Measurements from ENCODE around the gene MIA3. TPM values are rescaled to one million over a fixed set of nuclear protein-coding genes. Genes with fewer than 3 reads are reported as not detected.

MIA3 gene
- total and polyA plus RNA-seq, 9 of the 15 experiments (the other 6 are each of a cell fraction or from before 2014, with no cell fraction given), result 21.6 to 89.4 (median 40.8) TPM

DNA sequence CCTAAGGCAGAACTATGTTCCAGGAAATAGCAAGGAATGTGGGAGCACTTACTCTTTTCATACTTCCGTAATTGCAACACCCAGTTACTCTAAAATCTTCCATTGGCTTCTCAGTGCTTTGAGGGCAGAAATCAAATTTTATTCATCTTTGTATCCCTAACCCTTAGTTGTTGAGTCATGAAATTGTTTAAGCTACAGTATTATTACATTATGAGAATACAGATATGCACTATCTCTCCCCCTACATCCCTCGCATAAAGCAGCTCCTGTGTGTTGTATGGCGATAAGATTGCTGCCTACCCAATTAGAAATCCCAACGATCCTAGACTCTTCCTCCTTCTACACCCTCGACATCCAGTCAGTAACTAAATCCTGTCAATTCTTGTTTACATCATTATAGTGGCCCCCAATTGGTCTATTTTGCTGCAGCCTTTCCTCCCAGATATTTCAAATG lies 91.8 kb downstream of the MIA3 start (continued):
- TF ChIP-seq ZNF431 (CRISPR knock-in tag; IDR thresholded peaks at IDR 0.05), result no peak
- TF ChIP-seq ATF7 (IDR thresholded peaks at IDR 0.05), result peak; percentile 30; the same call in 1 of the 2 replicates
- no peak for TF ChIP-seq ILF3 (IDR thresholded peaks at IDR 0.05; ENCODE audit: borderline replicate concordance)
- TF ChIP-seq FOSL1 (tag; conservative IDR thresholded peaks at IDR 0.05), result peak; percentile 72
- no peak for TF ChIP-seq TAF15 (IDR thresholded peaks at IDR 0.05; ENCODE audit: low read depth, low read length)
- no peak for TF ChIP-seq MCM2 (IDR thresholded peaks at IDR 0.05; ENCODE audit: low read depth)
- TF ChIP-seq, protein P1, sequence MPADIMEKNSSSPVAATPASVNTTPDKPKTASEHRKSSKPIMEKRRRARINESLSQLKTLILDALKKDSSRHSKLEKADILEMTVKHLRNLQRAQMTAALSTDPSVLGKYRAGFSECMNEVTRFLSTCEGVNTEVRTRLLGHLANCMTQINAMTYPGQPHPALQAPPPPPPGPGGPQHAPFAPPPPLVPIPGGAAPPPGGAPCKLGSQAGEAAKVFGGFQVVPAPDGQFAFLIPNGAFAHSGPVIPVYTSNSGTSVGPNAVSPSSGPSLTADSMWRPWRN (IDR thresholded peaks at IDR 0.05; ENCODE audit: low read depth), result peak; percentile 97
- TF ChIP-seq, protein P2, sequence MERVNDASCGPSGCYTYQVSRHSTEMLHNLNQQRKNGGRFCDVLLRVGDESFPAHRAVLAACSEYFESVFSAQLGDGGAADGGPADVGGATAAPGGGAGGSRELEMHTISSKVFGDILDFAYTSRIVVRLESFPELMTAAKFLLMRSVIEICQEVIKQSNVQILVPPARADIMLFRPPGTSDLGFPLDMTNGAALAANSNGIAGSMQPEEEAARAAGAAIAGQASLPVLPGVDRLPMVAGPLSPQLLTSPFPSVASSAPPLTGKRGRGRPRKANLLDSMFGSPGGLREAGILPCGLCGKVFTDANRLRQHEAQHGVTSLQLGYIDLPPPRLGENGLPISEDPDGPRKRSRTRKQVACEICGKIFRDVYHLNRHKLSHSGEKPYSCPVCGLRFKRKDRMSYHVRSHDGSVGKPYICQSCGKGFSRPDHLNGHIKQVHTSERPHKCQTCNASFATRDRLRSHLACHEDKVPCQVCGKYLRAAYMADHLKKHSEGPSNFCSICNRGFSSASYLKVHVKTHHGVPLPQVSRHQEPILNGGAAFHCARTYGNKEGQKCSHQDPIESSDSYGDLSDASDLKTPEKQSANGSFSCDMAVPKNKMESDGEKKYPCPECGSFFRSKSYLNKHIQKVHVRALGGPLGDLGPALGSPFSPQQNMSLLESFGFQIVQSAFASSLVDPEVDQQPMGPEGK (CRISPR knock-in tag; IDR thresholded peaks at IDR 0.05; ENCODE audit: borderline replicate concordance), result no peak
- TF ChIP-seq MCM3 (IDR thresholded peaks at IDR 0.05), result no peak
- TF ChIP-seq BRF1 (IDR thresholded peaks at IDR 0.05; ENCODE audit: borderline replicate concordance, extremely low read depth, insufficient read length), result no peak
- TF ChIP-seq ZFP36 (IDR thresholded peaks at IDR 0.05; ENCODE audit: low read depth, low read length, partially characterized antibody), result no peak
- peak; percentile 85 for TF ChIP-seq SMARCA4 (IDR thresholded peaks at IDR 0.05)
- no peak for TF ChIP-seq ZNF696 (CRISPR knock-in tag; conservative IDR thresholded peaks at IDR 0.05)
- no peak for TF ChIP-seq PCBP2 (IDR thresholded peaks at IDR 0.05; ENCODE audit: low read depth, low read length, poor library complexity, severe bottlenecking)
- TF ChIP-seq JUNB (CRISPR knock-in tag; conservative IDR thresholded peaks at IDR 0.05), result no peak
- peak; percentile 81; the same call in 1 of the 2 replicates for TF ChIP-seq CC2D1A (IDR thresholded peaks at IDR 0.05)
- TF ChIP-seq KLF10 (CRISPR knock-in tag; IDR thresholded peaks at IDR 0.05), result no peak
- peak; percentile 88 for TF ChIP-seq STAT5A (IDR thresholded peaks at IDR 0.05; ENCODE audit: borderline replicate concordance, low read length)
- no peak for TF ChIP-seq XRCC5 (IDR thresholded peaks at IDR 0.05; ENCODE audit: low read depth, low read length)
- no peak for TF ChIP-seq ZNF717 (CRISPR knock-in tag; IDR thresholded peaks at IDR 0.05)
- no peak for TF ChIP-seq ARID2 (IDR thresholded peaks at IDR 0.05)
- no peak for TF ChIP-seq MEF2D (tag; conservative IDR thresholded peaks at IDR 0.05; ENCODE audit: low read depth)
- 0 out of 2 replicates have a peak, but pooled peaks have one; percentile 25 for TF ChIP-seq PHF21A (IDR thresholded peaks at IDR 0.05; ENCODE audit: borderline replicate concordance, low read depth)
- TF ChIP-seq HEY1 (CRISPR knock-in tag; IDR thresholded peaks at IDR 0.05; ENCODE audit: borderline replicate concordance), result no peak
- TF ChIP-seq, protein P3, sequence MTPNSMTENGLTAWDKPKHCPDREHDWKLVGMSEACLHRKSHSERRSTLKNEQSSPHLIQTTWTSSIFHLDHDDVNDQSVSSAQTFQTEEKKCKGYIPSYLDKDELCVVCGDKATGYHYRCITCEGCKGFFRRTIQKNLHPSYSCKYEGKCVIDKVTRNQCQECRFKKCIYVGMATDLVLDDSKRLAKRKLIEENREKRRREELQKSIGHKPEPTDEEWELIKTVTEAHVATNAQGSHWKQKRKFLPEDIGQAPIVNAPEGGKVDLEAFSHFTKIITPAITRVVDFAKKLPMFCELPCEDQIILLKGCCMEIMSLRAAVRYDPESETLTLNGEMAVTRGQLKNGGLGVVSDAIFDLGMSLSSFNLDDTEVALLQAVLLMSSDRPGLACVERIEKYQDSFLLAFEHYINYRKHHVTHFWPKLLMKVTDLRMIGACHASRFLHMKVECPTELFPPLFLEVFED (CRISPR knock-in tag; conservative IDR thresholded peaks at IDR 0.05), result 0 out of 2 replicates have a peak, but pooled peaks have one; percentile 6
- TF ChIP-seq ZFPM2 (CRISPR knock-in tag; IDR thresholded peaks at IDR 0.05), result no peak
- TF ChIP-seq NFE2L1 (tag; IDR thresholded peaks at IDR 0.05; ENCODE audit: borderline replicate concordance, low read depth), result no peak
- TF ChIP-seq POLR2AphosphoS2 (IDR thresholded peaks at IDR 0.05; ENCODE audit: low read length), result no peak
- TF ChIP-seq SUPT5H (IDR thresholded peaks at IDR 0.05), result no peak
